HG03442 (cell line): ENCODE results near the gene RAB30.
A peak's percentile ranks its signal among the peaks of the same experiment; 100 is the strongest.
"Not testable (repeated sequence)": the region's sequence is repeated elsewhere in the genome, so short reads cannot be mapped to it uniquely, and the experiment has no call there.

Experiments
- ATAC-seq: cut with Tn5 transposase; IDR thresholded peaks from one replicate; pipeline ENCODE4 v1.9.1; 2021; ENCODE audit warnings: mild to moderate bottlenecking, moderate library complexity; ENCODE audit not compliant: unreplicated experiment

RAB30 gene

DNA sequence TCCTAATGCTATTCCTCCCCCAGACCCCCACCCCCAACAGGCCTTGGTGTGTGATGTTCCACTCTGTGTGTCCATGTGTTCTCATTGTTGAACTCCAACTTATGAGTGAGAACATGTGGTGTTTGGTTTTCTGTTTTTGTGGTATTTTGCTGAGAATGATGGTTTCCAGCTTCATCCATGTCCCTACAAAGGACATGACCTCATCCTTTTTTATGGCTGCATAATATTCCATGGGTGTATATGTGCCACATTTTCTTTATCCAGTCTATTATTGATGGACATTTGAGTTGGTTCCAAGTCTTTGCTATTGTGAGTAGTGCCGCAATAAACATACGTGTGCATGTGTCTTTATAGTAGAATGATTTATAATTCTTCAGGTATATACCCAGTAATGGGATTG is 121.2 kb downstream of the RAB30 start:
- not testable (repeated sequence) for ATAC-seq

DNA sequence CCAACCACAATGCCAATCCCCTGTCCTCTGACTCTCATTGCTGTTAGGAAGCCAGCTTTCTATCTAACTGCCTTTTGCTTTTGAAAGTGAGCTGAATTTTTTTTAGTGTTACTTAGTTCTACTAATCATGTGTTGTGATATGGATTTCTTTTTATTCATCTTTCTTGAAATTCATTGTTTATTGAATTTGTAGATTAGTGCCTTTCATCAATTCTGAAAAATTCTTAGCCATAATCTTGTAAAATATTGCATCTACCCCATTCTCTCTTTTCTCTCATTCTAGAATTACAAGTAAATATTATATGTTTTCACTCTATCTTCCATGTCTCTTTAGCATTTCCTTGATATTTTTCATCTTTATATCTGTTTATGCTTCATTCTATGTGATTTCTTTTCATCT is 122.3 kb downstream of the RAB30 start:
- ATAC-seq = no peak

DNA sequence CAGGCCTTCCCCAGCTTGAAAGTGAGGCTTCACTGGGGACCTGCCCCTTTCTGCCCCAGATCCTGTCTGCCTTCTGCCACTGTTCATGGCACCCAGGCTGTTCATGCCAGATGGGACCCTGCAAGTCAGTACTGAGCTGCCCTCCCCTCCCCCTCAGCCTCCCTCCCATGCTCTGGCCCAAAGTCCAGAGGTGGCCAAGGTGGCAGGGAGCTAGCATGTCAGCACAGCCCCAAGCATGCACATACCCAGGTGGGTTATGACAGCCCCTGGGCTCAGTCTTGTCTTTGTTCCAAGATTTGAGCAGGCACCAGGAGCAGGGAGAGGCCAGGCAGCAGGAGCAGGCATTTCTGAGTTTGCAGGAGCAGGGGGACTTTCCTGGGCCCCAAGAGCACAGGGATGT is 126.0 kb downstream of the RAB30 start:
- ATAC-seq = no peak

- not testable (repeated sequence) for ATAC-seq
Measured at GRCh38 chr11:82945041-82945440, 126.7 kb downstream of the RAB30 start.

- no peak for ATAC-seq
Measured at GRCh38 chr11:82944198-82944597, 127.5 kb downstream of the RAB30 start.

DNA sequence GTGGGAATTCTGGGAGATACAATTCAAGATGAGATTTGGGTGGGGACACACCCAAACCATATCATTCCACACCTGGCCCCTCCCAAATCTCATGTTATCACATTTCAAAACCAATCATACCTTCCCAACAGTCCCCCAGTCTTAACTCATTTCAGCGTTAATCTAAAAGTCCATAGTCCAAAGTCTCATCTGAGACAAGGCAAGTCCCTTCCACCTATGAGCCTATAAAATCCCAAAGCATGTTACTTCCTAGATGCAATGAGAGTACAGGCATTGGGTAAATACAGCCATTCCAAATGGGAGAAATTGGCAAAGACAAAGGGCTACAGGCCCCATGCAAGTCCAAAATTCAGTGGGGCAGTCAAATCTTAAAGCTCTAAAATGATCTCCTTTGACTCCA is 128.3 kb downstream of the RAB30 start:
- ATAC-seq = not testable (repeated sequence)

DNA sequence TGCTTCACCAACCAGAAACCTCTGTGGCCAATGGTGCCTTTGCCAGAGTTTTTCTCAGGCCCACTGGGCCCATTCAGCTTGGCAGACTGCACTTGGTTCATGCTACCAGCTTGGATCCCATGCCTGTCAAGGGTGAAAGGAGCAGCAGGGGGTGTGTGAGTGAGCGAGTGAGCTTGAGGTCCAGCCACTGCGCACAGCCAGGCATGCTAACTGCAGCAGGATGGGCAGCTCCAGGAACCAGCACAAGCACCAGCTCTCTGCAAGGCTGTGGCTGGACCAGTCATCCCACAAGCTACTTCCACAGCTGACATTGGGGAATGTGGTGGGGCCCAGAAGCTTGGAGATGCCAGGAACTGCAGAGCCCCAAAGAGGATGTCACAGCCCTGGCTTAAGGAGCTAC is 129.3 kb downstream of the RAB30 start:
- ATAC-seq = no peak

DNA sequence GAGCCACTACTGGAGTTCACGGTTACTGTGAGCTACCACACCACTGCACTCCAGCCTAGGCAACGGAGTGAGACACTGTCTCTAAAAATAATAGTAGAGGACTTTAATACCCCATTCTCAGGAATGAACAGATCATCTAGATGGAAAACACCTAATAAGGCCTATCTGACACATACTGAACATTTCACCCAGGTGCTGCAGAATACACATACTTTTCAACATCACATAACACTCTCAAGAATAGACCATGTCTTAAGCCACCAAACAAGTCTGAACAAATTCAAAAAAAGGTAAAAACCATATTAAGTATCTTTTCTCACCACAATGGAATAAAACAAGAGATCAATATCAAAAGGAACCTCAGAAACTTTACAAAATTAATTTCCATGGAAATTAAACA is 132.2 kb downstream of the RAB30 start:
- no peak for ATAC-seq

DNA sequence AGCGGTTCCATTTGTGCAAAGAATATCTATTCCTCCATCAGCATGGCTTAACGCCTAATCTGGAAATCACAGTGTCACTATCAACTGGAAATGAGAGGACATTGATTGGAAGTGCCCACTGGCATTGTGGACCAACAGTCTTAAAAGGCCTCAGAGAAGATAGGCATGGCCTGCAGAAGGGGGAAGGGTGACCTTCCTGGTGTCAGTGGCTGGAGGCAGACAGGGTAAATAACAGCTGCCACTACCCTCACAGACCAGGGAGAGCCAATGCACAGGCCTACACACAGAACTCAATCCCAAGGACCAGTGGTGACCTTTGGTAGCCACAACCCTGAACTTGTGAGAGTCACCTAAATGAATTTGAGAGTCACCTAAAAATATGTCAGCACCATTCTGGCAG is 134.1 kb downstream of the RAB30 start:
- ATAC-seq = no peak

GRCh38 chr11:82936261-82936660 is 135.4 kb downstream of the RAB30 start:
- no peak for ATAC-seq

- no peak for ATAC-seq
Measured at GRCh38 chr11:82932564-82932963, 139.1 kb downstream of the RAB30 start.

- no peak for ATAC-seq
Measured at GRCh38 chr11:82930734-82931133, 141.0 kb downstream of the RAB30 start.

DNA sequence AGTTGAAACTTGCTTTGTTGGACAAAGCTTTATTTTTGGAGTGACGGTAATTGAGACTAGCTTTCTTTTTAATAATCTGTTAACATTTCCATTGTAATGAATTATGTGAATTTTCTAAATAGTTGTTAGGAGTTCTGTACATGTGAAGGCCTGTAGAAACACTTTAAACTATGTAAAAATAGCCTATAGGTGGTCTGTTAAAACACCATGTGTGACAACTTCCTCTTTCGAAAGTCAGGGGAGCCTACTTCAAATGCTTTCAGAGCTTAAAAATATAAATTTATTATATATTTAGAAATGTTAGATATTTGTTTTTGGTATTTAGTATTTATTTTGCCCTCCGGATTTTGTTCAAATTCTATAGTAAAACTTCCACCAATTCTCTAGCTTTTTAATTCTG is 141.5 kb downstream of the RAB30 start:
- ATAC-seq = peak; percentile 50

DNA sequence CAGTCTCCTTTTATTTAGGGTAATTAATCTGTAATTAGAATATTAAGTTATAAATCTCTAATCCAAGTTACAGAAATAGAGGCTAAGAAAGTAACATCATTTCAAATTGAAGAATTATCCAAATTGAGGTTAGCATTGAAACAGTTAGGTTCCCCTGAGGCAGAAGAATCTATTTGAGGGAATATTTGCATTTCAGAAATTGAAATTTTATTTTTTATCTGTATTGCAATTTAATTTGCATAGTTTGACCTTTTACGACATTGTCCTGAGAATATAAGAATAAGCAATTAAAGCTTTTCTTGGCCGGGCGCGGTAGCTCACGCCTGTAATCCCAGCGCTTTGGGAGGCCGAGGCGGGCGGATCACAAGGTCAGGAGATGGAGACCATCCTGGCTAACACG is 142.6 kb downstream of the RAB30 start:
- ATAC-seq = no peak

DNA sequence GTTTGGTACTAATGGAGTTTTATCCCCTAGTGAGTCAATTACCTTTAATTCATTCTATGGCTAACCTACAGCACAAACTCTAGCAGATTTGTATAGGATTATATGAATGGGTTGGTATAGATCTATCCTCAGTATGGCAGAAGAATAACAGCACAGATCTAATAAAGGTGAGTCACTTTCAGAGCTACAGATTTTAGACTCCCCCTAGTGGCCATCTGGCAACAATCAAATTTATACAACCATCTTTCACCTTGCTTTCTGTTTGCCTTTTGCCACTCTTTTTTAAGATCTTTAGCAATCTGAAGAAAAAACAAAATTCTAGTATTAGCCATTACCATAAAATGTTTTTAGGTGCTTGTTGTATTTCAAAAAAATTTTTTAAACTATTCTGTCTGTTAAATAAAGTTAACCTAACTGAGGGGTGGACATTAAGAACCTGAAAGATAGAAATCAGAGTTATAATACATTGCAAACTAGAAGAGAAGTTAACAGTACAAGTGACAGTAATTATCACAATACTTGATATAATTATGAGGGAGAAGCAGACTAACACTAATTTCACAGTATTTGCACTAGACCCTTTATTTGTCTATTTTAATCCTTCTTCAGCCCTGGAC is 144.3 kb downstream of the RAB30 start:
- peak; percentile 78 for ATAC-seq

DNA sequence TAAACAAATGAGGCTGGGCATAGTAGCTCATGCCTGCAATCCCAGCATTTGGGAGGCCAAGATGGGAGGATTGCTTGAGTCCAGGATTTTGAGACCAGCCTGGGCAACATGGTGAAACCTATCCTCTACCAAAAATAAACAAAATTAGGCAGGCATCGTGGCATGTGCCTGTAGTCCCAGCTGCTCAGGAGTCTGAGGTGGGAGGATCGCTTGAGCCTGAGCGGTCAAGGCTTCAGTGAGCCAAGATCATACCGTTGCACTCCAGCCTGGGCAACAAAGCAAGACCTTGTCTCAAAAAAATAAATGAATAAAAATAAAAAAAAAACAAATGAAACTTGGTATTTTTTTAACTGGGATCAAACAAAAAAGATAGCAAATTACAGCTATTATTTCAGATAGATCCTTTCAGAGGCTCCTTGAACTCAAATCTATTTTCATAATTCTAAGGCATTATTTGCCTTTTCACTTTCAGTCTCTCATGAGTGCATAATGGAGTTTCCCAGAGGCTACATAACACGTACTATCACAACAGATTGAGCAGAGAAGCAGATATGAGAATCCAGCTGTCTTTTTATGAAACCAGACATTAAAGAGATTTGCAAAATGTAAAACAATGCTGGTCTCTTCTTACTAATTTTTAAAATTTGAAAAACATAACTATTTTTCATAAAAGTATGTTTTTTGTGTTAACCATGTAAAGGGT is 147.0 kb downstream of the RAB30 start:
- ATAC-seq = no peak
